ENCODE measurements around the gene GARIN1A.

GARIN1A gene

DNA sequence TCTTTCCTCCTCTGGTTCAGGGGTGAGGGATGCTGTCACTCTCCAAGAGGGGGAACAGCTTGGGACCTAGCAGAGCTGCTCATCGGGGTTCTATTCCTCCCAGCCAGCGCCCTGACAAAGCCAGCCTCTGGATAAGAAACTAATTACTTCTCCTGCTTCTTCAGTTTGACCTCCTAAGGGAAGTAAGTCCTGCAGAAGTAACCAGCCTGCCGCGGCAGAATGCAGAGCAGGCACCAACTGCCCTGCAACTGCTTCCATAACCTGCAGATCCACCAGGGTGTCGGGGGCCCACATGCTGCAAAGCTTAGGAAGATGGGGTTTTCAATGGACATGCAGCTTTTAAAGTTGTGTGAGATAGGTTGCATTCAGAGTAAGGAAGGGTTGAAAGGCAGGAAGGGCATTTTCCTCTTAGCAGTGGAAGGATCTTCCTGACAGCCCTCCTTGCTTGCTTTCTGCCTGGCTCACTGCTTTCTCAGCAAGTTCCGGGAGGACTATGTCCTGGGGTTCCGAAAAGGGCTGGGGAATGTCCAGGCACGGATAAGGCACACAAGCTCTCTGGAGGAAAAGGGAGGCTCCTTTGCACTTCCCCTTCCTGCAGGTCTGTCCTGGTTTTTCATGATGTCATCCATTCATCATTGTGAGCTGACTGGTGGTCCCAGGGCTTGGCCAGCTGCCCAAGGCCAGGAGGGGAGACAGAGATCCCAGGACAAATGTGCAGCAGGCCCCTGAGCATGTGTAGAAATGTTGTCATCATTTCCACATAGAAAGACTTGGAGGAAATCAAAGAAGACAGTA lies 42.8 kb downstream of the GARIN1A start:
- in situ Hi-C loops (cut with HindIII; ENCODE audit: low sequenced_read_pairs) = no loop called here

DNA sequence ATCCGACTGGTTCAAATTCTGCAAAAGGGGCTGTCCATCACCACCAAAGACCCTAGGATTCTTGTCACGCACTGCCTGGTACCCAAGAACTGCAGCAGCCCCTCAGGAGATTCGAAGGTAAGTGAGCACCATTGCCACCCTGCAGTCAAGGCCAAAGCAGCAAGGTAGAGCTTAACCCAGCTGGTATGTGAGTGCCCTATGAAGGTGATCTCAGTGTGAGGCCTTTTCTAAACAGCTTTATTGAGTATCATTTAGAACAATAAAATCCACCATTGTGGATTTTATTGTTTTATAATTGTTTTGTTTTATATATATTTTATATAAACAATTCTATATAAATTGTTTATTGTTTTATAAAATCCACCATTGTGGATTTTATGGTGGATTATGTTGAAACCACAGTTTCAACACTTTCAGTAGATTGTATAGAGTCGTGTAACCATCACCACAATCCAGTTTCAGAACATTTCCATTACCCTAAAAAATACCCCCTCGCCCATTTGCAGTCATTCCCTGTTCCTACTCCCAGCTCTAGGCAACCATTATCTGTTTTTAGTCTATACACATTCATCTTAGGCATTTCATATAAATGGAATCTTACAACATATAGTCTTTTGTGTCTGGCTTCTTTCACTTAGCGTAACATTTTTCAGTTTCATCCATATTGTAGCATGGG lies 47.0 kb downstream of the GARIN1A start:
- in situ Hi-C loops (cut with HindIII; ENCODE audit: low sequenced_read_pairs) = no loop called here

DNA sequence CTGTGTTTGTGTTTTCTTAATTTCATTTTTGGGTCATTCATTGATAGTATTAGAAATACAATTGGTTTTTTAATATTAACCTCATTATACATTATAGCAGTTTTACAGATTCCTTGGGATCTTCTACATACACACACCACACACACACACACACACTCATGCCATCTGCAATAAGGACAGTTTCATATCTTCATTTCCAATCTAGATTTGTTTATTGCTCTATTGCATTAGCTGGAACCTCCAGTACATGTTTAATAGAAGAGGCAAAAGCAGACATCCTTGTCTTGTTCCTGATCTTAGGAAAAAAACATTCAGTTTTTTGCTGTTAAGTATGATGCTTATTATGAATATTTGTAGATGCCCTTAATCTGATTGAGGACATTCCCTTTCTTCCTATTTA lies 49.3 kb downstream of the GARIN1A start:
- in situ Hi-C loops (cut with HindIII; ENCODE audit: low sequenced_read_pairs) = no loop called here
